Measurements from ENCODE around the gene FOXD1. TPM values are rescaled to one million over a fixed set of nuclear protein-coding genes. Genes with fewer than 3 reads are reported as not detected.

Gene FOXD1
- total and polyA plus RNA-seq, 2 of the 4 experiments (the other 2 are of a cell fraction), result 3.2 to 23.1 TPM

DNA sequence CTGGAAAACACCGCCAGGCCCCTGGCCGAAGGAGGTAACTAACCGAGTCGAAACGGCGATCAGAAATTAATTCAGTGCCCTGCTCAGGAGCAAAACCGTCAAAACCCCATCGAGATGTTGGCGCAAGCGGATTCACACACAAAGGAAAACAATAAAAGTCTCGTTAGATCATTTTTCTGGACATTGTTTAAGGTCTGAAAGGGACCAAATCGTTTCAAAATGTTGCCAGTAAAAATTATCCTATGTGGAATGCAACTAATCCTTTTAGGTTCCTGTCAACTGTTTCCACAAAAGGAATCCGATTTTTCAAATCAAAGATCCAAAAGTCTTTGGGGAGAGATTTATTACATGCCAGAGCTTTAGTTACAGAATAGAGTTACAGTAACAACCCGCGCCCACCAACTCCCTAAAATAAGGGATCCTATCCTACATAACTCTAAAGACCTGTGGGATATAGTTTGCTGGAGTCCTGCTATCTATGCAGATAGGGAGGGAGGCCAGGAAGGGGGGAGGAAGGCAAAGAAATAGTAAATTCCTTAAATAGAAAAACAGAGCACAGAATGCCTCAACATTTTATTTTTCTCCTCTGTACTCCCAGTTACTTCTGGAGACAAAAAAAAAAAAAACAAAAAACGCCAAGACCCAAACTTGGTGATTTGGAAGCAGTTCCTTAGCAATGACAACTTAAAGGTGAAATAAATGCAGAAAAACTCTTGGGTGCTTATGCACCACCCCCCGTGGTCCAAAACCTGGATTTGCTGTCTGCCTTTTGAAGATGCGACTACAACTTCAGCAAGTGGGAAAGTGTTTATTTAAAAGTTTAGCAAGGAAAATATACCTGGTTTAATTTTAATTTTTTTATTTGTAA is 10.6 kb downstream of the FOXD1 start (continued):
- TF ChIP-seq CEBPB (IDR thresholded peaks at IDR 0.05; ENCODE audit: low read depth, low read length), result no peak
- TF ChIP-seq BHLHE40 (IDR thresholded peaks at IDR 0.05; ENCODE audit: low read depth, low read length), result no peak
- TF ChIP-seq POLR2A (IDR thresholded peaks at IDR 0.05; ENCODE audit: low read depth, low read length), result no peak

- Histone ChIP-seq H3K79me1 (ENCODE audit: low read depth in 1 of 2, low read length in 2 of 2) (peaks cover under 1 to 40% of the 10 kb centered on the region in 2 experiments; a peak in 2 of 4 replicates), H3K9ac (ENCODE audit: low read depth, low read length) (peak overlapping the region; percentile 81), H3K56ac (ENCODE audit: extremely low read depth, insufficient read depth, low read length) (no peak overlapping the region; the same call in 1 of the 2 replicates), H3K23ac (ENCODE audit: low read depth, low read length) (peak overlapping the region; percentile 93; the same call in 1 of the 2 replicates), H4K91ac (ENCODE audit: insufficient read depth, low read depth, low read length) (peak overlapping the region; percentile 79), H4K8ac (ENCODE audit: low read depth in 2 of 2, low read length in 2 of 2) (peak overlapping the region; percentile 42 to 77; a peak in 3 of 4 replicates), H2BK20ac (ENCODE audit: low read depth, low read length) (peak overlapping the region; percentile 83), H3K4me1 (ENCODE audit: control insufficient read depth, insufficient read depth, low read length) (peaks cover 8% of the 10 kb centered on the region), H4K20me1 (ENCODE audit: insufficient read depth, low read length) (no peaks in the 10 kb centered on the region), H3K14ac (replicated peaks; ENCODE audit: low read depth, low read length) (peak overlapping the region; percentile 84), H2AK5ac (ENCODE audit: low read depth, low read length) (no peak overlapping the region), H2BK15ac (ENCODE audit: low read depth, low read length) (0 out of 3 replicates have a peak overlapping the region, but pooled peaks have one; percentile 22), H2AK9ac (replicated peaks; ENCODE audit: low read depth, low read length, poor library complexity) (peak overlapping the region; percentile 89), H3K36me3 (ENCODE audit: control insufficient read depth, insufficient read depth, low read length) (no peaks in the 10 kb centered on the region), H3K18ac (ENCODE audit: low read depth, low read length) (peak overlapping the region; percentile 81; the same call in 1 of the 2 replicates), H3K27me3 (ENCODE audit: control insufficient read depth, insufficient read depth, low read length) (no peaks in the 10 kb centered on the region), H3K9me3 (ENCODE audit: control insufficient read depth, insufficient read depth, low read length) (no peaks in the 10 kb centered on the region), H3K9me1 (ENCODE audit: insufficient read depth, low read length) (no peaks in the 10 kb centered on the region; the same call in 1 of the 2 replicates), H3K27ac (ENCODE audit: insufficient read depth, low read length) (peak overlapping the region; percentile 69), H3K4me3 (ENCODE audit: insufficient read depth, low read depth, low read length) (peak overlapping the region; percentile 21), H4K5ac (ENCODE audit: low read depth, low read length) (peak overlapping the region; percentile 12), H3K4me2 (ENCODE audit: low read depth, low read length) (peak overlapping the region; percentile 82), H2BK5ac (ENCODE audit: low read depth, low read length, poor library complexity, severe bottlenecking) (peak overlapping the region; percentile 71), H2BK120ac (ENCODE audit: low read depth, low read length) (peak overlapping the region; percentile 89), H3K4ac (ENCODE audit: low read depth, low read length) (peak overlapping the region; percentile 91), H2AFZ (replicated peaks; ENCODE audit: low read length, poor library complexity) (peak overlapping the region; percentile 92)
- dilution Hi-C loops (cut with HindIII; ENCODE audit: low sequenced_read_pairs, unreplicated experiment) (no loop called here), intact Hi-C loops (cut with micrococcal nuclease) (no loop called here), in situ Hi-C loops (cut with MboI; ENCODE audit: low sequenced_read_pairs) (no loop called here)
- ChIA-PET CTCF (no interaction called here), POLR2A (ENCODE audit: unreplicated experiment) (no interaction called here)
- no TSS peak for BruUV-seq (replicated peaks)
- TF ChIP-seq MAZ (IDR thresholded peaks at IDR 0.05; ENCODE audit: borderline replicate concordance, low read depth, low read length), result peak; percentile 54; the same call in 1 of the 2 replicates
- TF ChIP-seq RFX5 (IDR thresholded peaks at IDR 0.05; ENCODE audit: low read depth, low read length), result no peak
- TF ChIP-seq CEBPB (IDR thresholded peaks at IDR 0.05; ENCODE audit: low read depth, low read length), result no peak
- no peak for TF ChIP-seq MAFK (IDR thresholded peaks at IDR 0.05; ENCODE audit: low read depth, low read length)
- TF ChIP-seq MXI1 (IDR thresholded peaks at IDR 0.05; ENCODE audit: borderline replicate concordance, low read depth, low read length), result no peak
- TF ChIP-seq, protein P1, sequence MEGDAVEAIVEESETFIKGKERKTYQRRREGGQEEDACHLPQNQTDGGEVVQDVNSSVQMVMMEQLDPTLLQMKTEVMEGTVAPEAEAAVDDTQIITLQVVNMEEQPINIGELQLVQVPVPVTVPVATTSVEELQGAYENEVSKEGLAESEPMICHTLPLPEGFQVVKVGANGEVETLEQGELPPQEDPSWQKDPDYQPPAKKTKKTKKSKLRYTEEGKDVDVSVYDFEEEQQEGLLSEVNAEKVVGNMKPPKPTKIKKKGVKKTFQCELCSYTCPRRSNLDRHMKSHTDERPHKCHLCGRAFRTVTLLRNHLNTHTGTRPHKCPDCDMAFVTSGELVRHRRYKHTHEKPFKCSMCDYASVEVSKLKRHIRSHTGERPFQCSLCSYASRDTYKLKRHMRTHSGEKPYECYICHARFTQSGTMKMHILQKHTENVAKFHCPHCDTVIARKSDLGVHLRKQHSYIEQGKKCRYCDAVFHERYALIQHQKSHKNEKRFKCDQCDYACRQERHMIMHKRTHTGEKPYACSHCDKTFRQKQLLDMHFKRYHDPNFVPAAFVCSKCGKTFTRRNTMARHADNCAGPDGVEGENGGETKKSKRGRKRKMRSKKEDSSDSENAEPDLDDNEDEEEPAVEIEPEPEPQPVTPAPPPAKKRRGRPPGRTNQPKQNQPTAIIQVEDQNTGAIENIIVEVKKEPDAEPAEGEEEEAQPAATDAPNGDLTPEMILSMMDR (conservative IDR thresholded peaks at IDR 0.05; ENCODE audit: low read depth, low read length), result peak; percentile 57
- peak; percentile 55 for TF ChIP-seq RAD21 (IDR thresholded peaks at IDR 0.05; ENCODE audit: low read length)
- peak; percentile 44 for TF ChIP-seq SMC3 (IDR thresholded peaks at IDR 0.05; ENCODE audit: low read depth, low read length)
- 11% methylated on average over 29 of the region's 69 CpGs; no CpG with 5 or more reads in 1 of the 2 experiments for WGBS, 2 experiments (ENCODE audit: extremely low coverage in 2 of 2, insufficient read length in 1 of 2)
- ATAC-seq (ENCODE audit: low read depth) (peak; percentile 63), DNase-seq (peak; percentile 67)
Observed at GRCh38 chr5:73437101-73437776, 11.3 kb downstream of the FOXD1 start.

Measured in IMR-90 (cell line).